ENCODE results near the gene SEPTIN11.

GRCh38 chr4:76982638-76983584, 33.4 kb downstream of the SEPTIN11 start:
- TF ChIP-seq ZNF548 (tag by site-specific recombination; IDR thresholded peaks at IDR 0.05): no peak
- TF ChIP-seq, protein P1, sequence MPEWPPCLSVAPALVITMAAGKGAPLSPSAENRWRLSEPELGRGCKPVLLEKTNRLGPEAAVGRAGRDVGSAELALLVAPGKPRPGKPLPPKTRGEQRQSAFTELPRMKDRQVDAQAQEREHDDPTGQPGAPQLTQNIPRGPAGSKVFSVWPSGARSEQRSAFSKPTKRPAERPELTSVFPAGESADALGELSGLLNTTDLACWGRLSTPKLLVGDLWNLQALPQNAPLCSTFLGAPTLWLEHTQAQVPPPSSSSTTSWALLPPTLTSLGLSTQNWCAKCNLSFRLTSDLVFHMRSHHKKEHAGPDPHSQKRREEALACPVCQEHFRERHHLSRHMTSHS (tag by site-specific recombination; IDR thresholded peaks at IDR 0.05): no peak
- TF ChIP-seq ZNF777 (tag by site-specific recombination; IDR thresholded peaks at IDR 0.05; ENCODE audit: borderline replicate concordance): no peak
- no peak for TF ChIP-seq KLF10 (tag by site-specific recombination; IDR thresholded peaks at IDR 0.05)
- no peak for TF ChIP-seq CTCF (tag by site-specific recombination; IDR thresholded peaks at IDR 0.05)
- TF ChIP-seq ZNF692 (tag by site-specific recombination; IDR thresholded peaks at IDR 0.05): no peak
- no peak for TF ChIP-seq ZNF121 (tag by site-specific recombination; IDR thresholded peaks at IDR 0.05)
- TF ChIP-seq HOXD13 (CRISPR knock-in tag; IDR thresholded peaks at IDR 0.05; ENCODE audit: borderline replicate concordance): no peak
- TF ChIP-seq ZNF544 (tag by site-specific recombination; IDR thresholded peaks at IDR 0.05): no peak
- TF ChIP-seq ZNF677 (tag by site-specific recombination; IDR thresholded peaks at IDR 0.05): no peak
- TF ChIP-seq YY1 (tag by site-specific recombination; IDR thresholded peaks at IDR 0.05): no peak
- TF ChIP-seq ZBTB10 (tag by site-specific recombination; IDR thresholded peaks at IDR 0.05): no peak
